Stimulated activated CD8-positive, alpha-beta memory T cell treated with anti-CD3 and anti-CD28 coated beads, Interleukin-4, amount 100 ng/mL, for 1 hour (primary cell): ENCODE data around the gene VWF.

Experiments
- DNase-seq, 2 donors: peaks; one replicate each; pipeline ENCODE4 v3.0.0-alpha.2; 2020; ENCODE audit warnings: low read depth in 2 of 2, low spot score in 1 of 2

The VWF gene

DNA sequence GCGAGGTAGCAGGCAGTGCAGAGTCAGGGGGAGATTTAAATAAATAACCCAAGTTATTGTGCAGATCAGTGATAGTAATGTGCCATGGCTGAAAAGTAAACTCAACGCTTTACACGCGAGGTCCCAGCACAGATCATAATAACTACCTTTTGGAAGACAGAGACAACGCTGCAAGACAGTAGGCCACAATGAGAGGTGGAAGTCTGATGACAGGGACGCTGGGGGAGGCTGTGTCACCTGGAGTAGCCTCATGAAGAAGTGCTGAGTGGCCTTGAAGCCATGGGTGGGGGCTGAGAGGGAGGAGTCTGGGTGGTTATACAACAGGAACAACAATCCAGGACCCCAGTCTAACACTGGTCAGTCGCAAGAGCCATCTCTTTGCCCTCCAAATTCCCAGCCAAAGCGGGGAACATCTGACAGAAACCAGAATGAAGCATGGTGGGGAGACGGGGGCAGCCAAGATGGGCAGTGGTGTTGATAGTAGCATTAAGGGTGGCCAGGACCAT, 207.6 kb downstream of the VWF start:
- no peak for DNase-seq

DNA sequence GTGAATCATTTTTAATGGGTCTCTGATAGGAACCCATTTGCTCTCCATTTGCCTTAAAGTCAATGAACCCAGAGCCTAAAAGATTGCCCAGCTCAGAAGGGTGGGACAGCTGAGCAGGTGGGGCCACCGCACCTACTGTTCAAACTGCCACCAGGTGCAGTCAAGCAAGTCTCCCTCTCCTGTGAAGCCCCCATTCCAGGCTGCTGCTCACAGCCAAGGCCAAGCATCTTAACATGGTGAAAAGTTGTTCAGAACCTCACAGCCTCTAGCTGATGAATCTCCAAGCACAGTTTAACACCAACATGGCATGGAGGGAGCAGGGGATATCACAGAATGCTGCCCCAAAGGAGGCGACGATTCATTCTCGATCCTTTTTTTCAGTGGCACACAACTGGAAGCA, 209.0 kb downstream of the VWF start:
- no peak for DNase-seq

DNA sequence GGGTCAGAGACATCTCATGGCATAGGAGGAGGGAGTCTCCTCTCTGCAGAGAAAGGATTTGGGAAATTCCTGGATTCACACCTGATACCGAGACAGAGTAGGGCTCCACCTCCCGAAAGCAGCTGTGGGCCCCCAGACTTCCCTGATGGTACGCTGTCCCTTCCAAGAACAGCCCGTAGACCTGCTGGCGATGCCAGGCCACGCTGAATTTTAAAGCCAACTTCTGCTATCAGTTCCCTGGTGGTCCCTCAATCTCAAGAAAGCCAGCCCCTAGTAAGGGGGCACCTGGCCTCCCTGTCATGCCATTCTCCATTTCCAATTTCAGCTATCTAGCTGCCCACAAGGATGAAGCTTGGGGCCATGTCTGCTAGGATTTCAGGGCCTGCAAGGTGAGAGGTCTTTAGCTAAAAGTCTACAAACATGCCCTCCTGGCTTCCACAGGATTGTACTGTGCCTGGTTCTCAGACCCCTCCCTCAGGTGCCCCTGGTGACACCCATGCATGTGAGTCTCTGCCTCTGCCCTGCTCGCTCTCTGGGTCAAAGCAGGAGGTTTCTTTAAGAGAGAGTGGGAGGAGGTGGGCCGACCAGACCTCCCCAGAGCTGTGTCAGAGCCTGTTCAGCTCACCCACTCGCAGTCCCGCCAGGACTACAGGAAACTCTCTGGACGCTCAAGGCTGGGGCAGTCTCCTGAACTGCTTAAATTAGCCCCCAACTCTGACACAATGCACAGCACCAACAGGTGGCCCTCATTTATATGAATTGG, 209.9 kb downstream of the VWF start:
- no peak for DNase-seq

DNA sequence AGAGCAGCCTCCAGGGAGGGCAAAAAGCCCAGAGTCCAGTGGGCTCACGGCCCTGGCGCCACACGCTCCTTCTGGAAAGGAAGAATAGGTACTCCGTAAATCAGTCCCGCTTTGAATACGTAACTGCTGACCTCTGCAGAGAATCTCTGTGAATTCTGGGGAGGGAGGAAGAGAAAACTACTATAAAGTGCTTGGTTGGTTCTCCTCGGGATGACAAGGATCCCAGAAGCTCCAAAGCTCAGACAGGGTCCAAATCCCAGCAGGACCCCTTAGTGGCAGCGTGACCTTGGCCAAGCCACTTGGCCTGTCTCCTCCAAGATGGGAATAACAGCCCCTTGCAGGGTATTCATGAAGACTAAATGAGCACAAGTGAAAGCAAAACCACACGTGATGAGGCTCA, 211.1 kb downstream of the VWF start:
- no peak for DNase-seq

DNA sequence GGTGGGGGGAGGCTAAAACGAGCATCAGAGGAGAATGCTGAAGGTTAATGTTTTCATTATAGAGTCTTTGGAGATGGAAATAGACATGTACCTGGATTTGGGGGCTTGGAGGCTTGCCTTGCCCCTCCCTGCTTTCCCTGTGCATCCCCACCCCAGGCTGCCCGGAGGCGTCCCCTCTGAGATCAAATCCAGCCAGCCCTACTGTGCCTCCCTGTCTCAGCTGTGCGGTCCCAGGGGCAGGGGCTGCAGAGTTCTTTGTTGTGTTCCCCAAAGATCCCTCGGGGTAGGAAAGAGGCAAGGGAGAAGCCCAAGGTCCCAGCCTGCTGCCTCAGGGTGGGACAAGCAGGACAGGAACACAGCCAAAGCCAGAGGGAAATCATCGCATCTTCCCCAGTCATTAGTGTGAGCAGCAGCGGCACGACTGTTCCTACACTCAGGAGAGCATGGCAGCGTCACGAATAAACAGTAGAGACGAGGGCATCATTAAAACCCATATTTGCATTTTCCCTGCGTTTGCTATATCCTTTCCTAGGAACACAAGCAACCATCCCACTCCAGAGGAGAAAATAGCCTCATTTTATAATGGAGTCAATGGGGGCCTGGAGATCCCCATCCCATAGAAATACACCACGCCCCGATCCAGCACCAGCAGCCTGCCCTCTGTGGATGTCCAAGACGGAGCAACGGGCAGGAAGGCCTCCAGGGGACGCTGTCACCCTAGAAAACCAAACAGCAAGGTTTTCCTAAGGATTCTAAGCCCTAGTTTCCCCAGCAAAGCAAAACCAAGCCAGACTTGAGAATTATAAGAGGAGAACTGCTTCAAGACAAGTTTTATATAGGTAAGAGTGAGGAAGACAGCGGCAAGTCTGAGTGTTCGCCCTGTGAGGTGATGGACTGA, 211.8 kb downstream of the VWF start:
- DNase-seq = no peak

DNA sequence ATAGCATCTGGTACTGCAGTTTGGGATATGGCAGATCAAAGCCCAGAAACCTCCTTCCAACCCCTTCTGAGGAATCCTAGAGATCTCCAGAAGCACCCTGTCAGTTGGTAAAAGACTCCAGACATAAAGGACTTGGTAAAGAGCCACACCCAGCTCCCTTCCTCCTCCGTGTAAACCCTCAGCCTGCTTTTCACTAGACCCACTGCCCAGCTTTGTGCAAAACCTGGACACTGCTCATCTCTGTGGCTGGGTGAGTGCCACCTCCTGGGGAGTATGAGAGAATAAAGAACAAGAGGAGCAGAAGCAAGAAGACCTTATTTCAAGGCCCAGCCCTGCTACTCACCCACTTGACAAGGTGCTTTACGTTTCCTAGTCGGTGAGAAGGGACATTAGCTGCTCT, 212.5 kb downstream of the VWF start:
- DNase-seq = no peak

DNA sequence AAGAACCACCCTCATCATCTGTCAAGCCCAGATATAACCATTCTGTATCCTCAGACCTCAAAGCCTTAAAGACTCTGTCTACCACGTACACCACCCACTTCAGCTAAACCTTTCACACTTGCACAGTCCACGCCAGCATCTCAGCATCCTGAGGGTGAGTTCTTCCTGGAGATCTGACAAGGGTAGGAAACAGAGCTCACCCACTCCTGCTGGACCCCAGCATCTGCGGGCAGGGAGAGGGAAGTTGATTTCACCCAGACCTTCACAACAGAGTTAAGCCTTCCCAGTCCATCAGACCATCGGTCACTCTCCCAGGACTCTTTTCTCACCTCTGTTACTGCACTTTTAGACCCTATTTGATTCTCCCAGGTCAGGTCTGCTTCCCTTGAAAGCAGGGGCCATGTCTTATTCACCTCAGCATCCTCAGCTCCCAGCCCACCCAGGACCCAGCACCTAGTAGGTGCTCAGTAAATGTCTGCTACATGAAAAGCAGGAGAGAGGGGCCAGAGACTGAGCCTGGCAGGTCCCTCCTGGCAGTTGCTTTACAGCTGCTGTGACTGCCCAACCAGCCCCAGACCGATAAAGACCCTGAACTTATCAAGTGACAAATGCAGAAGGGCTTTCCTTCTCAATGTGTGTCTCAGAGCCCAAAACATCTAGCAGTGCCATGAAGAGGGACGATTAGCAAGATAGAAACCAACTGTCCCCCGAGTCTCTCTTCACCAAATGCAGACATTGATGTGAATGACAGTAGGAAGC, 213.5 kb downstream of the VWF start:
- DNase-seq = no peak

DNA sequence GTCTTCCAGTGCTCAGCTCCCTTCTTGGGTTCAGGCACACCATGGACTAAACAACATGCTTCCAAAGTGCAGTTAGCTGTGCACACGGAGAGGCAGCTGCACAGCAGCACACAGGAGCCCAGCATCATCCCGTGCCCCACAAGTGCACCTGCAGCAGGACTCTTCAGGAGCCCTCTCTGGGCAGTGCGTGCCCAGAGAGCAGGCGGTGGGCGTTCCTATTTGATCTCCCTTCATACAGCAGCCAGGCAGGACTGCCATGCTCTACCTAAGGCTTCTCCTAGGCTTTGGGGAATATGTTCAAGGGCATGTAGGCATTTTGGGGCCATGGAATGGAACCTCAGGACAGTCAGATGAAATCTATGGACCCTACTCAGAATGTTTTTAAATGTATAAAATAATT, 214.9 kb downstream of the VWF start:
- no peak for DNase-seq

DNA sequence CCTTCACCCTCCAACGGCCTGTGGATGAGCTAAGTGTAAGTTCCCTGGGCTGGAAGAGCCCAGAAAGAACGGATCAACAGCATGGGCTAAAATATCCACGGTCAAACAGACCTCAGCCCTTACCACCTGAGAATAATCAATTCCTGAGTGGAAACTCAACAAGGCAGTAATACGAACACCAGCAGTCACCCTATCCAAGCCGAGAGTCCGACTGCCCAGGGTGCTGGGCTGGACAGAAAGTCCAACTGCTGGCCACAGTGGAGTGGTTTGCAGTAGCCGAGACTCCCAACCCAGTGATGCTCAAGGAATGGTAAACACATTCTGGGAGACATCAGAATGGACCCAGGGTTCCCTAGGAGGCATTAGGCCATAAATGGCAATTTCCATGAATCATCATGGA, 216.2 kb downstream of the VWF start:
- DNase-seq = no peak

DNA sequence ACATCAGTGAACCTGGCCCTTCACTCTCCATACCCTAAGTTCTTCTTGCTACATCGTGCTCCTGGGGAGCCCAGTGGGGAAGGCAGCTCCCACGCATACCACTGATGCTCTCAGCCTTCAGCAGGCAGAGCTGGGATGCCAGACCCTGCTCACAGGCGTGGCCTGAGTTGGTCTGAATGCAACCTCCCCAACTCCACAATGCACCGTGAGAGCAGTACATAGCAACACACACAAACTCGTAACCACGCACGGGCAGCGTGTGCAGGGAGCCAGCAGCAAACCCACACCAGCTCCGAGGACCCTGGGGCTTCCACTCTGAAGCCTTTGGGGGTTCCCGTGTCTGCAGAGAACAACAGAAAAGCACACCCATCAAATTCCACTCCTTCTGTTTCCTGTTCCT, 216.7 kb downstream of the VWF start:
- DNase-seq = no peak

DNA sequence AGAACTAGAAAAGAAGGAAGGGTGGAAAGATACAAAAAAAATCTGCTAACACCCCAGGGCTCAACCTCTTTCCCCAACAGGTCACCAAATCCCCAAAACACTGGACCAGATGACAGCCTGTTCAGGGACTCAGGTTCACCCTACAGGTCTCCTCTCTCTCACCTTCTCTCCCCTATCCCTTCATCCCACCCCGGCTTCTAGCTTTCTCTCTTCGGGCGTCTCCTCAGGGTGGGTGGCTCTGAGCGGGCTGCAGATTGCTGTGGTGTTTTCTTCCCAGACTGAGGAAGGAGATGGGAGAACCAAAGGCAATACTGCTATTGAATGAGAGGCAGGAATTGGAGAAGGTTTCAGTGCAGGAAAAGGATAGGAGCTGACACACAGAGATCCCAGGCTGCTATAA, 218.7 kb downstream of the VWF start:
- no peak for DNase-seq

DNA sequence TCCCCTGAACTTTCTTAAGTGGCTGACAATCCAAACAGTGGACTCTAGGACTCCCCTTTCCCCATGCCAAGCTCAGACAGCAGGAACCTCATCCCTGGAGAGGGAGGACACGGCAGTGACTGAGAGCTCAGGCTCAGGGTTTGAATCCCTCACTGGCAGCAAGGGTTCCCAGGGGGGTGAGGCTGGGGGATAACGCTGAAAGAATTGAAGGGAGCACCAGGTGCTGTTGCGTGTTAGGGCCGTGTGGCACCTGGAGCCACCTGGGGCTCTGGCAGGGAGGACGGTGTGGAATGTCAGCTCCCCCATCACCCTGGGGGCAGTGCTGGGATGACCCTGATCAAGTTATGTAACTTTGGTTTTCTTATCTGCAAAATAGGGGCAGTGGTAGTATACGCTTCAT, 219.5 kb downstream of the VWF start:
- no peak for DNase-seq

DNA sequence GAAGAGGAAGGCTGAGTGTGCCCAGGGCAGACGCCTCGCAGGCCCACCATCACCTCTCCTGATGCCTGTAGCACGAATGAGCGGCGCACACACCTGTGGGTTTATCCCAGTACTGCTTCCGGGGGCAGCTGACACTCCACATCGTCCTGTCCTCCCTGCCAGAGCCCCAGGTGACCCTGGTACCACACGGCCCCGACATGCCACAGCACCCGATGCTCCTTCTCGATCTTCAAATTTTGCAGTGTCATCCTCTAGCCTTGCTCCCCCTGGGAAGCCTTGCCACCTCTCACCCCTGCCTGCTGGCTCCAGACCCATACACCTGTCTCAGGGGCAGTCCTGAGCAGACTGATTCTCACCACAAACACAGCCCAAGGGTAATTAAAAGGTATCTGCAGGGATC, 220.0 kb downstream of the VWF start:
- no peak for DNase-seq

DNA sequence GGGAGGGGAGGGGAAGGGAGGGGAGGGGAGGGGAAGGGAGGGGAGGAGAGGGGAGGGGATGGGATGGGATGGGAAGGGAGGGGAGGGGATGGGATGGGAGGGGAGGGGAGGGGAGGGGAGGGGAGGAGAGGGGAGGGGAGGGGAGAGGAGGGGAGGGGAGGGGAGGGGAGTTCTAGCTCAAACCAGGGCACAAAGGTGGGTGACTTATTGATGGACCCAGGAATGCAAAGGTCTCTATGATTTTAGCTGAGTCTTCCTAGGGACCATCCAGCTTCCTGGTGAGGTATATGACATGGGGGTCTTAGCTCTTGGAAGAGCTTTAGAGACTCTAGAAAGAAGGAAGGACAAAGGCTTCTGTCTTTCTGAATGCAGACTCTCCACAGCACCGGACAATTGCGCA, 221.7 kb downstream of the VWF start:
- DNase-seq = no peak

DNA sequence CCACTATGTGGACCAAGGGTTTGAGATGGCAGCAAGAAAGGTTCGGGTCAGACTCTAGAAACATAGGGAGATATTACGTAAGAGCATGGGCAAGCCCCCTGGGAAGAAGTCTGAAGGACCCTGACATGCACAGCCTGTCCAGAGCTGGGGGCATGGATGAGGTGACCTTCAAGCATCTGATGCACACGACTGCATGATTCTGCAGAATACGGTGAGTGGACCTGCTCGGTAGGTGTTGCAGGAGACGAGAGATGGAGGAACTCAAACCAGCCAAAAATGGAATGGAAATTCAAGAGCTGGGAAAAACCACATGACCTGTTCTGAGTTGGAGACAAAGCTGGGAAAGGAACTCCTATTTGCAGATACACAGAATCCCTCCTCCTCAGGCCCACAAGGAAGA, 223.1 kb downstream of the VWF start:
- no peak for DNase-seq

DNA sequence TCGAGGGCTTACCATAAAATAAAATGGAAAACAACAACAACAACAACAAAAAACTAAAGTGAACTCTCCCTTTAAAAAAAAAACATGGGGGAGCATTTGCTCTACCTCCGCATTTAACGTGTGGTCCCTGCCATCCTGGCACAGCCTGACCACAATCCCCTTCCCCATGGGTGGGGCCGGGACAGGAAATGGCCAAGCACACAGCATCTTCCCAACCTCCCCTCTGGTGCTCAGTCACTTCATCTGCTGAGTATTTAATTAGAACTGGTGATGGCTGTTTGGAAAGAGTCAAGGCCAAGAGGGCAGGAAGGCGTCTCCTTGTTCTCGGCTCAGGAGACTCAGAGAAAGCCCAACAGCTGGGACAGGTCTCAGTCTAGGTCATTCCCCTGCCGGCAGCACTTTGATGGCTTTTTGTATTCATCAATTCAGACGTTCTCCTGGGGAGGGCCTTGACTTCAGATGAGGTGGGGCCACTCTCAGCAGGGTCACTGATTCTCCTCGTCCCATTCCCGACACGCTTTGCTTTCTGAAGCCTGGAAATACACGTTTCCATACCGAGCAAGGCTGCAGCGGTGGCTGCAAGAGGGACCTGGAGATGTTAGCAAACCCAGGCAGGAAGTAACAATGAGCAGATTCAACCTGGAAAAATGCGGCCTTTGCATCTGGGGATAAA, 223.8 kb downstream of the VWF start:
- no peak for DNase-seq

DNA sequence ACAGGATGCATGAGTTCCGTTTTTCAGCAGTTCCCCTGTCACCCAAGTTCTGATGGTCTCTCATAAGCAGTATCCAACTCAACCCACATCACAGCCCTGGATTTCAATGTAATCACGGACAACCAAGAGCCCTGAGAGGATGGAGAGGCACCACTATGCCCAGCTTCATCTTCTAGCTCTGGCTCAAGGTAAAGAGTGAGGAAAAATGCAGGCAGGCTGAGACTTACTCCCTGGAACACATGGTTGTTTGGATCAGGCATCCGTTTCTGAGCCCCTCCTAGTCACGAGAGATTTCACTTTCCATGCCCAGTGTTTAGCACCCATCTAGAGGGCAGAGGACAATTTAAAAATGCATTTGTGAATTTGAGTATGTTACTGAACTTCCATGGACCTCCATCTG, 224.4 kb downstream of the VWF start:
- no peak for DNase-seq

DNA sequence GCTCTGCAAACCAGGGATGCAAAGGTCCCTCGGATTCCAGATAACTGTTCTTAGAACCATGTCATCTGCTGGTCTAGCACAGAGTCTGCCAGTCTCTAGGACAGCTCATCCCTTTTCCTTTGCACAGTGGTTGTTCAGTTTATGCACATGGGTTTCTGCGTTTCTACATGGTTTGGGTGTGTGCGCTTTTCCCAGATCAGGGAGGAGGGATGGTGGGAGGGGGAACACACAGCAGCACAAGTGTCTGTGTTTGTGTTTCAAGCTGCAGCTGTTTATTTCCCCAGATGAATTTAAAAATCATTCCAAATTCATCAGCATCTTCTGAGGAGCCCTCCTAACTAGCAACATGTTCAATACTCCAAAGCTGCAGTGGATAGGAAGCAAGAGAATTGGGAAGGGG, 224.8 kb downstream of the VWF start:
- no peak for DNase-seq

DNA sequence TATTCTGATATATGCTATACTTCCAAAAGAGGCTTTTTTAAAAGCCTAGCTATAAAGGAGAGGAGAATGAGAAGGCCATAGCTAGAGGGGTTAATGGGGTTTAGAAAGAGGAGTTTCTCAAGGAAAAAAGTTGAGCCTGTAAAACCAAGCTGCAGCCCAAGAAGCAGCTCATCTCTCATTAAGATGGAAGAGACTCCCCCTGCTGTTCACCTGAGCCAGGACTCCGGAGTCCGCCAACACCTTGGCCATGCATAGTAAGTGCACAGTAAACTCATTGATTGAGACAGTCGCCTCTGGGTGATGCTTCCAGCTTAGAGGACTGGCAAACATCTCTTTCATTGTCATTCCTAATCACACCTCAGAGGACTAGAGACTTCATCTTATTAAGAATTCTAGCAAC, 225.6 kb downstream of the VWF start:
- no peak for DNase-seq
